HG03159 (cell line): ENCODE measurements around the gene HES7.

Experiments used
- ATAC-seq: cut with Tn5 transposase; IDR thresholded peaks from one replicate; pipeline ENCODE4 v1.9.1; 2021; ENCODE audit warnings: mild to moderate bottlenecking, moderate library complexity; ENCODE audit not compliant: unreplicated experiment

Gene HES7

GRCh38 chr17:8143581-8144400 is 19.9 kb upstream of the HES7 start:
- ATAC-seq, result no peak

- no peak for ATAC-seq
Observed at GRCh38 chr17:8142887-8143580, 19.1 kb upstream of the HES7 start.

- ATAC-seq, result no peak
Observed at GRCh38 chr17:8142158-8142886, 18.4 kb upstream of the HES7 start.

DNA sequence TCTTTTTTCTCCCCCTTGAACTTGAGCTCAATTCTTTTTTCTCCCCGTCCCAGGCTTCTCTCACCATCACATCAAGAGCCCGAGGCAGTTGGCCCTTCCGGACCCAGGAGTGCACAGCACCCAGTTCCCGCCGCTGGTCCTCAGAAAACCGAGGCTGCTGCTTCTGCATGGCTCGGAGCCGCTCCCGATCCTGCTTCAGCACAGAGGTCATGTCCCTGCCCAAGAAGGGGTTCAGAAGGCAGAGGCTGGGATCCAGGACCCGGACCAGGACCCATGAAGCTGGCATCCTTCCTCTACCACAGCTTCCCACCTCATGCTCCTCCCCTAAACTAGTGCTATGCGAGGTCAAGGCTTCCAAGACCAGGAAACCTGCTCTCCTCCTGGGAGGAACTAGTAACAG is 17.8 kb upstream of the HES7 start:
- ATAC-seq, result no peak

DNA sequence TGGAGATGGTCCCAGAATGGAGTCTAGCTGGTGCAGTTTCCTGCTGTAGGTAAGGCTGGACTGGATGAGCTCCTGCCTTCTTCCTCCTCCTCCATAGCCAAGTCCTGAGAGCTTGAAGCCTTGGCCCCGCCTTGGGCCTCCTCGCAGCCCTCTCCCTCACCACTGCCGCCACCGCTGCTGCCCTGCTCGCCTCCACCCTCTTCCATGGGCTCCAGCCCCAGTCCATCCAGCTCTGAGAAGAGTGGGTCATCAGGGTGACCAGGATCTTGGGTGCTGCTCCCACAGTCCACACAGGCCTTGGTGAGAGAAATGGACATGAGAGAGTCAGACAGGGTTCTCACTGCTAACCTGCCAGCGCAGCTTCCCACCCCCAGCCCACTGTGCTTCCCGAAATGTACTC is 17.1 kb upstream of the HES7 start:
- ATAC-seq, result no peak

- no peak for ATAC-seq
Observed at GRCh38 chr17:8140065-8141029, 16.4 kb upstream of the HES7 start.

- ATAC-seq, result peak; percentile 74
Observed at GRCh38 chr17:8138672-8139371, 14.9 kb upstream of the HES7 start.

DNA sequence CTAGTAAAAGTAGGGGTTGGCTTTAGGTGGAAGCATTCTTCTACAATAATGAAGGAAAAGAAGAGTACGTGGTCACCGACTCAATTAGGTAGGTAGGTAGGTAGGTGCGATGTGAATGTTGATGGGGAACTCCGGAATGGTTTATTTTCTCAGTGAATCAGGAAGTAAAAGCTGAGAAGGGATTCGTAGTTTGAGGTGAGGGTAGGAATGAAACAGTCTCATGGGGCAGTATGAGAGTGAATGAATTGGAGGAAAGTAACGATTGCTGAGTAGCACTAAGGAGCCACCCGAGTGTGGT is 14.4 kb upstream of the HES7 start:
- ATAC-seq, result no peak

GRCh38 chr17:8137645-8138373 is 13.9 kb upstream of the HES7 start:
- no peak for ATAC-seq

GRCh38 chr17:8133941-8134340 is 10.0 kb upstream of the HES7 start:
- ATAC-seq, result no peak

DNA sequence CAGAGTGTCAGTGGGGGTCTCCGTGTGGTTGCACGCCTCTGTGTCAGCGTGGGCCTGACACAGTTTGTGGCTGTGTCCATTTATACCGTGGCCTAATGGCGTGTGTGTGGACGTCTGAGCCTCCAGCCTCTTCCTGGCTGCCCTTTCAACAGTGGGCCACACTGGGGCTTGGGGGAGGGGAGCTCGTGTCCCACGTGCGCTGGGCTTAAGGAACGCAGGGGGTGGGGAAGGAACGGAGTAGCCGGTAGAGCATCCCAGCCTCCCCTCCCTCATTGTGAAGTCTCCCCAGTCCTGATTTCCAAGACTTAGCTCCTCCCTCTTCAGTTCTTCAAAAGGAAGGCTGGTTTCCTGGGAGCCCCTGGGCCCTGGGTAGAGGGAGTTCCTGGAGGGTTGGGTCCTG is 9.5 kb upstream of the HES7 start:
- no peak for ATAC-seq

- ATAC-seq, result no peak
Observed at GRCh38 chr17:8131844-8132441, 8.0 kb upstream of the HES7 start.

- ATAC-seq, result no peak
Observed at GRCh38 chr17:8128125-8128784, 4.3 kb upstream of the HES7 start.

- ATAC-seq, result no peak
Observed at GRCh38 chr17:8126491-8127066, 2.7 kb upstream of the HES7 start.

DNA sequence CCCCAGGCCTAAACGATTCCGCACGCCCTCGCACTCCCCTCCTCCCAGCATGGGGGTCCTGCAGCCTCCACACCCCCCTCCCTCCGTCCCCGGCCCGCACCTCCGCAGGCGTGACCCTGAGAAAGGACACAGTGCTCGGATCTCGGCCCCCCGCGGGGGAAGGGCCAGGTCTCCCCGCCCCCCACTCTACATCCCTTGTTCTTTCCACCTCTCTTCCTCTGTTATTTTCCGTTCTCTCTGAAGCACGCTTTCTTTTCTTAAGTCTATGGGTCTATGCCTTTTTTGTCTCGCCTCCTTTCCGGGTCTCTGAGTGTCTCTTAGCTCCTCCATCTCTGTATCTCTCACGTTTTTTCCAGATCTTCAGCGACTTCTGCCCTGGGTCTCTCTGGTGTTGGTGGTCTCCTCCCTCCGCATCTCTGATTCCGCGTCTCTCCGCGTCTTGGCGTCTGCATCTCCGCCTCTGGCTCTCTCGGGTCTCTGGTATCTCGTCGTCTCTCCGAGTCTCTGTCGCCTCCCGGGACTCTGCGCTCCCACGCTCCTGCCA is 2.1 kb upstream of the HES7 start:
- no peak for ATAC-seq

GRCh38 chr17:8125154-8125946 is 1.4 kb upstream of the HES7 start:
- no peak for ATAC-seq
